RWPE1 (cell line): ENCODE results near the gene DNASE1L2.

Experiments
- CTCF ChIA-PET: fragments of 350-600 bp; sonication (Branson Sonifier 250); formaldehyde crosslinking; extraction: SDS; loops from one replicate; lab custom pipeline; 2021; lab: Yijun Ruan, JAX
- POLR2A ChIA-PET: fragments of 400-600 bp; formaldehyde crosslinking; extraction: SDS; loops from one replicate; lab custom pipeline; 2020; ENCODE audit warnings: antibody characterized with exemption; ENCODE audit not compliant: low non-redundant PET; lab: Yijun Ruan, JAX
- DNase-seq: peaks from one replicate; pipeline ENCODE4 v3.0.0; 2012; ENCODE audit warnings: low spot score
- H3K27ac ChIP-seq: fragments of 450-650 bp; 2 replicates; pipeline ENCODE4 v1.5.1; 2017
- CTCF ChIP-seq: fragments of 450-650 bp; conservative IDR thresholded peaks from 2 replicates; pipeline ENCODE4 v1.5.1; 2017; ENCODE audit warnings: low read depth, mild to moderate bottlenecking

The DNASE1L2 gene

GRCh38 chr16:2270588-2271470, 34.6 kb downstream of the DNASE1L2 start:
- POLR2A ChIA-PET, result no interaction called here
- CTCF ChIA-PET, result interaction anchor here (0.6 kb wide), 1 partner anchor 229 kb away, joined by 3 read pairs; no protein-coding TSS in a partner anchor
- no peak for DNase-seq
- H3K27ac ChIP-seq, result peak overlapping the region; percentile 14
- TF ChIP-seq CTCF, result no peak

- DNase-seq, result no peak
- peak overlapping the region; percentile 21; the same call in 1 of the 2 replicates for H3K27ac ChIP-seq
- no peak for TF ChIP-seq CTCF
- POLR2A ChIA-PET, result no interaction called here
- CTCF ChIA-PET, result no interaction called here
These were observed 35.7 kb downstream of the DNASE1L2 start for GRCh38 chr16:2271848-2272461.

- ChIA-PET POLR2A (no interaction called here), CTCF (interaction anchor here (0.6 kb wide), 1 partner anchor 13 kb away, joined by 3 read pairs; no protein-coding TSS in a partner anchor)
- peak overlapping the region; percentile 27 for H3K27ac ChIP-seq
- TF ChIP-seq CTCF, result no peak
- DNase-seq, result no peak
These were observed 37.2 kb downstream of the DNASE1L2 start for GRCh38 chr16:2273484-2273883.

GRCh38 chr16:2273931-2274330, 37.7 kb downstream of the DNASE1L2 start:
- POLR2A ChIA-PET, result no interaction called here
- peak overlapping the region; percentile 27 for H3K27ac ChIP-seq
- no peak for DNase-seq
- no peak for TF ChIP-seq CTCF
- CTCF ChIA-PET, result no interaction called here

- CTCF ChIA-PET, result no interaction called here
- no peak for TF ChIP-seq CTCF
- POLR2A ChIA-PET, result no interaction called here
- no peak for DNase-seq
- no peak overlapping the region for H3K27ac ChIP-seq
These were observed 39.5 kb downstream of the DNASE1L2 start for GRCh38 chr16:2275476-2276367.
